Activated T-cell treated with anti-CD3 and anti-CD28 coated beads for 4 hours (primary cell): ENCODE measurements around the gene HDHD5.
A peak's percentile ranks its signal among the peaks of the same experiment; 100 is the strongest.
"Not testable (repeated sequence)": the region's sequence is repeated elsewhere in the genome, so short reads cannot be mapped to it uniquely, and the experiment has no call there.

ENCODE experiments used
- DNase-seq: peaks from one replicate; pipeline ENCODE4 v3.0.0-alpha.2; 2020

The HDHD5 gene

DNA sequence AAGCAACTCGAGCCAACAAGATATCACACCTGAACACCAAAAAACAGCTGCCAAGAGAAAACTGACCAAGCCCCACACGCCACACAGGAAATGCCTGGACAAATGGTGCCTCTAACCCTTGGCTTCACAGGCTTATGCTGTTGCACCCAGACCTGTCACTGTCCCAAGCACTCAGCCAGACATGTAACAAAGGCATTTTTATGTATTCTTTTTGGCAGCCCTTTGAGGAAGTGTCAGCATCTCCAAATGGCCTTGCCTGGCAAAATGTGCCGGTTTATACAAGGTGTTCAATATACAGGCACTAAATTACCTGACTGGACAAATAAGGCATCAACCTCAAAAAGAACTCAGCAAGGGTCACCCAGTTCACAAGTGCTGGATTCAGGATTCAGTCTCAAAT, 6.1 kb downstream of the HDHD5 start:
- no peak for DNase-seq

DNA sequence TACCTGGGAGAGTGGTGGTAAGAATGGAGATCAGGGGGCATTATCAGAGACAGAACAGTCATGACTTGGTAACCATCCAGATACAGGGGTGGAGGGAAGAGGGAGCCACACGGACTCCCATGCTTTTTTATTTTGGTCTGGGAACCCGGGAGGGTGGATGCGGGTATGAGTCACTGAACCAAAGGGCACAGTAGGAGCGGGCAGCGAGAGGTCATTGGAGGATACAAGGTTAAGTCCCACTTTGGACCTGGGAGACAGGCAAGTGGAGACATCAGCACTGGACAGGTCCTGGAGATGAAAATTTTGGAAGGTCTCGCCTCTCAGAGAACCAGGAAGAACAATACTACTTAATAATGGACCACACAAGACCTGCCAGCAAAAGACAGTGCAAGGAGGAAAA, 6.7 kb downstream of the HDHD5 start:
- DNase-seq: no peak

- no peak for DNase-seq
Measured at GRCh38 chr22:17149076-17149815, 9.8 kb downstream of the HDHD5 start.

- DNase-seq: not testable (repeated sequence)
Measured at GRCh38 chr22:17147458-17147857, 11.6 kb downstream of the HDHD5 start.

- DNase-seq: no peak
Measured at GRCh38 chr22:17145021-17145680, 13.9 kb downstream of the HDHD5 start.

GRCh38 chr22:17143826-17144225, 15.3 kb downstream of the HDHD5 start:
- DNase-seq: no peak

DNA sequence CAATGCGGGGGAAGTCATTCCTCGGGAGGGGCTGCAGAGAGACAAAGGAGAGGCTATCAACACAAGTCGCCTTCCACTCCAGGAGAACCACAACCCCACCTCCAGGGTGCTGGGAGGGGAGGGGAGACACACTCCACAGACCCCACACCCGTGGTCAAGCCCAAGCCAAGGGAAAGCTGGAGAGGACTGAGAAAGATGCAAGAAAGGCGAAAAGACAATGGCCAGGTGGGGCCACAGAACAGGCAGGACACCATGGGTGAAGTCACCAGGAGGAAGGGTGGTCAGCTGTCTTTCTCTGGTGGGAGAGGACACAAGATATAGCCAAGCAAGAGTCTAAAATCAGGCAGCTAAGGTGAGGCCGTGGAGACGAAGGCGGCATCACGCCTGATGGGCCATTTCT, 16.0 kb downstream of the HDHD5 start:
- no peak for DNase-seq

DNA sequence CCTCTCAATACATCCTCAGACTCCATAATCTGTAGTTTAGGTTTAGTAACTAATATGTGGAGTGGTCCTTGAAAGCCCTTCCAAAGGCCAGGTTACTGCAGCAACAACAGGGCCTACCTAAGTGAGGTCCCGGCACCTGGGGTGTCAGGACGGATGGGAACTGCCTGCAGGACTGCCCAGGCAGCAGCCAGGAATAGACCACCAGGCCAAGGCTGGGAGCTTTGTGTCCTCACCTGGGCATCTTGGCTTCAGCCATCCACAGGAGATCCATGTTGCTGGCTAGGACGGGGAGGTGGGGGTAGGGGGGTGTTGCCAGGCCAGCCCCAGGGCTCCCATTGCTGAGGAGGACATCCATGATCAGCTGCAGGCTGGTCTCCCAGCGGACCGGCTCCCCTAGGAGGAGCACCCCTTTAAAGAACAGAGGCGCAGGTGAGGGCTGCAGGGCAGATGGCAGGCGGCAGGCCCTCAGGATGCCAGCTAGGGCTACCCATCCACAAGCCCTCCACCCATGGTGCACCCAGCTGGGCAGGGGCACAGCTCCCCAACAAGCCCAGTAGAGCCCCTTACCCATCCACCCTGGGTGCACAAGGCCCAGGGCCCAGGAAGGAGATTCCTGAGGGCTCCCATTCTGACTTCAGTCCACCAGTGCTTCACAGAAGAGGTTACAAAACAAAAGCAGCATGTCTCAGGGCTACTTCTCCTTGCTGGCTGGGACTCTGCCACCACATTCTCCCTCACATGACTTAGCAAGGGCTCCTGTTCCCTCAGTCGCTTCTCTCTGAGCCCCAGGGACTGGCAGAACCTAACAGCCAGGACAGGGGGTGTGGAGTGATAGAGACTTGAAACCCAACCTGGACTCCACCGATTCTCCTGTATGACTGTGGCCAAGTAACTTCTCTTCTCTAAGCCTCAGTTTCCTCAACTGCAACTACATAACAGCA, 18.0 kb downstream of the HDHD5 start:
- no peak for DNase-seq

GRCh38 chr22:17140022-17140421, 19.1 kb downstream of the HDHD5 start:
- DNase-seq: no peak

- no peak for DNase-seq
Measured at GRCh38 chr22:17138513-17138912, 20.6 kb downstream of the HDHD5 start.

GRCh38 chr22:17137861-17138425, 21.1 kb downstream of the HDHD5 start:
- no peak for DNase-seq

GRCh38 chr22:17137170-17137569, 21.9 kb downstream of the HDHD5 start:
- DNase-seq: no peak

DNA sequence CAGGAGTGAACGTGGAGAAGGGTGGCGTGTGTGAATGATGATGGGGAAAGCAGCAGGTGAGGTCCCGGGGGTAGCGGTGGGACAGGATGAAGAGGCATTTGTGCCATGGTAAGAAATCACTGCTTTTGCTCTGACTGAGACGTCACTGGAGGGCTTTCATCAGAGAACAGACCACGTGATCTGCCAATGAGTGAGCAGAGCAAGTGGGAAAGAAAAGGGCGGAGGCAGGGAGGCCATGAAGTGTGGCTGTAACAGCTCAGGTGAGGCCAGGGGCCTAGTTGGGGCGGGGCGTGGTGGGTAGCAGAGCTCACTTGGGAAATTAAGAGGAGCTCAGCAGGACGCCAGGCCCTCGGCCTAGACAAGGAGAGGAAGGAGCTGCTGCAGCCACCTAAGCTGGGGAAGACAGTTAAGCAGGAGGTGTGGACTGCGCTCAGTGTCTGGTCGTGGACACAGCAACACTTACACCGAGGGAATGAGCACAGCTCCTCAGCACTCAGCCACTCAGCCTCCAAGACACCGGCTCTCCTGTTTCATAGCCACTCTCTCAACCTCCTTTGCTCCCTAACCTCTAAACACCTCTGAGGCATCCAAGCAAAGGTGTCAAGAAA, 23.8 kb downstream of the HDHD5 start:
- no peak for DNase-seq

DNA sequence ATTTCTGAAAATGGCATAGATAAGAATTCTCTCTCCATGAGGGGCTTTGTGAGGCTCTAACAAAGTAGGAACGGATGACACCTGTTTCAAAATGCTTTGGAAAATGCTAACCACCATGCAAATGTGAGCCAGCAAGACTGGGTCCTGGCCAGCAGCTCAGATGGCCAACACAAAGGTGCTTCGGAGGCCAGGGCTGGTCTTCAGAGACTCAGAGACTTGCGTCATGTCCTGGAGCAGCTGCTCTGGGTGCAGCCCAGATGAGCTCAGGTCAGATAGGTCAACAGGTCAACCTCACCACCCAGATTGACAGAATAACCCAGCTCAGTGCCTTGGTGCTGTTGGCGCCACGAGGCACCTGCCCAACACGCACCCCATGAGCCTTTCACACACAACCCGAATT, 25.9 kb downstream of the HDHD5 start:
- DNase-seq: no peak

GRCh38 chr22:17132112-17132511, 27.0 kb downstream of the HDHD5 start:
- DNase-seq: no peak

DNA sequence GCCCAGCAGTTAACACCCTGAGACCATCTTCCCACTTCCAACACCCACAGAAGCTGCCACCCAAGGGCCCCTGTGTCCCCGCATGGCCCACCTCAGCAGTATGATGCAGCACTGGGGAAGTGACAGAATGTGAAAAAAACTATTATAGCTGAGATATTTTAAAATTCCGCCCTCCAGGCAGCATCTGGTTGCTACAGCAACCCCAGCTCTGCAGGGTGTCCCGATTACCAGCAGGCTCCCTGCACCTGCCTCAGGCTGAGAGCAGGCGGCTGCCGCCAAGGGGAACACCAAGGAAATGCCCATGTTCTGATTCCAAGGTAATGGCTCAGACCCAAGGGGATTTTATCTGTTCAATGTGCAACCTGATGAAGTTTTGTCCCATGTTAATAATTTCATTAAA, 27.4 kb downstream of the HDHD5 start:
- no peak for DNase-seq

DNA sequence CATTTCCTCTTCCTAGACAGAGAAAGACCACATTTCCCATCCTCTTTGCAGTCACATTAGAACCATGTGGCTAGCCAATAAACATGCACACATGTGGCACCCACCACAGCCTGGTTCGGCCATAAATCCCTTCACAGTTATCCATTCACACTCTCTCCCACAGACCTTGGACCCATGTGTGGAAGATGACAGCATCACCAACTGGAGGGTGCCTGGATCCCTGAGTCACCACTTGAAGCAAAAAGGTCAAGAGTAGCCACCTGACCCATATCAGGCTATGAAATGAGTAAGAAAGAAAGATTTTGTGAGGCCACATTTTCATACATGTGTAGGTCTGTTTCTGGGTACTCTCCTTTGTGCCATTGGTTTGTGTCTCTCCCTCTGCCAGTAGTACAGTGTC, 28.9 kb downstream of the HDHD5 start:
- DNase-seq: no peak

GRCh38 chr22:17121233-17122195, 37.6 kb downstream of the HDHD5 start, which contains the start of gene TMEM121B:
Gene TMEM121B (minus strand): TSS chr22:17121360. CDS start chr22:17121127, 233 bp downstream.
- DNase-seq: no peak

- DNase-seq: peak; percentile 23
Measured at GRCh38 chr22:17120711-17121232, 38.3 kb downstream of the HDHD5 start.

DNA sequence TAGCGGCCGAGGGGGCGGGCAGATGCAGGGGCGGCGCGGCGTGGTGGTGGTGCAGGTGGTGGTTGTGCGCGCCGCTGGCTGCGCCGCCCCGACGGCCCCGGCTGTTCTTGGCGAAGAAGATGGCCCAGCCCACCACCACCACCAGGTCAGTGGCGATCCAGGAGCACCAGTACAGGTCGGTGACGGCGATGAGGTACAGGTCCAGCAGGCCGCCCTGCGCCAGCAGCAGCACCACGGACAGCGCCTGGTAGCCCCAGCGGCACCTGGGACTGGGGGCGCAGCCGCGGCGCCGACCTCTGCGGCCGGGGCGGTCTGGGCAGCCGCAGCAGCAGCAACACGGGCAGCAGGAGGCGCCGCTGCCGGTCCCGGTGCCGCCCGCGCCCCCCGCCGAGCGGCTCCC, 38.8 kb downstream of the HDHD5 start:
- no peak for DNase-seq
